B cell (primary cell): ENCODE measurements around the gene TNXB. TPM values are rescaled to one million over a fixed set of nuclear protein-coding genes. Genes with fewer than 3 reads are reported as not detected.

Source experiments
- ATAC-seq: fragments of 200-7000 bp; cut with Tn5 transposase; one replicate; pipeline ENCODE4 v1.10.0; 2021; ENCODE audit warnings: low read depth, mild to moderate bottlenecking, moderate number of reproducible peaks, moderate library complexity
- CTCF ChIA-PET: fragments of 350-600 bp; sonication (Branson Sonifier 250); formaldehyde crosslinking; loops from one replicate; lab custom pipeline; 2021; ENCODE audit warnings: antibody characterized with exemption, inconsistent platforms; lab: Charles Lee
- POLR2A ChIA-PET: fragments of 350-600 bp; sonication (Branson Sonifier 250); formaldehyde crosslinking; loops from one replicate; lab custom pipeline; 2021; ENCODE audit warnings: antibody characterized with exemption; lab: Charles Lee
- DNase-seq: peaks from one replicate; pipeline ENCODE4 v3.0.0; 2013
- H2AFZ ChIP-seq: 2 replicates; pipeline ENCODE4 v1.6.1; 2012; ENCODE audit warnings: mild to moderate bottlenecking, low read depth, low read length; ENCODE audit not compliant: insufficient read depth, poor library complexity, severe bottlenecking
- H3K27ac ChIP-seq, 2 donors: 1 replicate in 1 of 2; 2 replicates in 1 of 2; pipeline ENCODE4 v1.5.1; 2012 to 2013; ENCODE audit warnings: low read length in 2 of 2, mild to moderate bottlenecking in 2 of 2, moderate library complexity in 1 of 2
- H3K27me3 ChIP-seq, 4 experiments: fragments of 200-600 bp in 1 of 4; sonication (generic) in 1 of 4; replicated peaks in 1 of 4; 1 replicate in 2 of 4; 2 replicates in 2 of 4; pipeline versions ENCODE4 v1.6.1 to v1.7.0; 2013 to 2016; ENCODE audit warnings: low read length in 3 of 4, mild to moderate bottlenecking in 2 of 4, mixed read lengths in 1 of 4, moderate library complexity in 1 of 4; ENCODE audit not compliant: insufficient read depth in 4 of 4, control insufficient read depth in 3 of 4; ENCODE audit errors: control extremely low read depth in 1 of 4
- H3K36me3 ChIP-seq, 2 experiments: replicated peaks in 1 of 2; 1 replicate in 1 of 2; 2 replicates in 1 of 2; pipeline versions ENCODE4 v1.6.1 to v1.7.1; 2013; ENCODE audit warnings: low read length in 1 of 2; ENCODE audit not compliant: insufficient read depth in 2 of 2, control insufficient read depth in 1 of 2; ENCODE audit errors: control extremely low read depth in 1 of 2, extremely low read depth in 1 of 2
- H3K4me1 ChIP-seq, 2 donors: fragments of 200-600 bp in 1 of 2; sonication (generic) in 1 of 2; 1 replicate in 1 of 2; 2 replicates in 1 of 2; pipeline versions ENCODE4 v1.5.1 to v1.6.1; 2013 to 2017; ENCODE audit warnings: low read length in 2 of 2; ENCODE audit not compliant: control insufficient read depth in 2 of 2, insufficient read depth in 2 of 2
- H3K4me2 ChIP-seq: replicated peaks from 2 replicates; pipeline ENCODE3; 2012; ENCODE audit warnings: mild to moderate bottlenecking, low read depth, low read length; ENCODE audit not compliant: poor library complexity, severe bottlenecking
- H3K4me3 ChIP-seq, 5 experiments: fragments of 200-600 bp in 1 of 5; sonication (generic) in 1 of 5; 1 replicate in 3 of 5; 2 replicates in 2 of 5; pipeline versions ENCODE4 v1.5.1 to v1.7.0; 2011 to 2016; ENCODE audit warnings: low read length in 4 of 5, mild to moderate bottlenecking in 4 of 5, low read depth in 2 of 5, control low read depth in 1 of 5, moderate library complexity in 1 of 5; ENCODE audit not compliant: insufficient read depth in 1 of 5; ENCODE audit errors: control extremely low read depth in 1 of 5, extremely low read depth in 1 of 5
- H3K79me2 ChIP-seq: fragments of 200-600 bp; sonication (generic); one replicate; pipeline ENCODE4 v1.6.0; 2016; ENCODE audit warnings: low read length; ENCODE audit not compliant: control insufficient read depth, insufficient read depth
- H3K9ac ChIP-seq: fragments of 200-600 bp; sonication (generic); 2 replicates; pipeline ENCODE4 v1.6.1; 2017; ENCODE audit warnings: mild to moderate bottlenecking, low read length, moderate library complexity
- H3K9me3 ChIP-seq, 3 donors: one replicate each; pipeline versions ENCODE4 v1.6.1 to v1.7.1; 2013; ENCODE audit warnings: low read length in 2 of 3; ENCODE audit not compliant: control insufficient read depth in 2 of 3, insufficient read depth in 1 of 3; ENCODE audit errors: control extremely low read depth in 1 of 3
- H4K20me1 ChIP-seq: 2 replicates; pipeline ENCODE4 v1.6.0; 2012; ENCODE audit warnings: mild to moderate bottlenecking, low read length; ENCODE audit not compliant: insufficient read depth, control insufficient read depth, poor library complexity, severe bottlenecking
- H3K27ac Mint-ChIP-seq: one replicate; pipeline ENCODE4 v1.8.0; 2021; ENCODE audit warnings: mixed read lengths
- H3K27me3 Mint-ChIP-seq: one replicate; pipeline ENCODE4 v1.8.0; 2021; ENCODE audit warnings: mixed read lengths
- H3K4me1 Mint-ChIP-seq: one replicate; pipeline ENCODE4 v1.8.0; 2021; ENCODE audit warnings: mixed read lengths
- H3K4me3 Mint-ChIP-seq: one replicate; pipeline ENCODE4 v1.8.0; 2021; ENCODE audit warnings: mixed read lengths
- H3K9me3 Mint-ChIP-seq: one replicate; pipeline ENCODE4 v1.8.0; 2022; ENCODE audit warnings: mixed read lengths; ENCODE audit not compliant: insufficient read depth
- CTCF ChIP-seq: fragments of 200-600 bp; IDR thresholded peaks from one replicate; pipeline ENCODE4 v1.8.0; 2022; ENCODE audit warnings: antibody characterized with exemption, mild to moderate bottlenecking
- EZH2 ChIP-seq: IDR thresholded peaks from 2 replicates; pipeline ENCODE4 v1.6.1; 2012; ENCODE audit warnings: borderline replicate concordance, low read depth, mild to moderate bottlenecking, moderate library complexity, low read length; ENCODE audit not compliant: insufficient read depth, poor library complexity, severe bottlenecking
- WGBS: methylation state at CpG from one replicate; pipeline ENCODE4 v1.1.5; 2013; ENCODE audit warnings: missing lambda C conversion rate; ENCODE audit not compliant: insufficient coverage; 5-methylcytosine and 5-hydroxymethylcytosine counted together
- intact Hi-C: fragments of 100-400 bp; cut with micrococcal nuclease; formaldehyde crosslinking; loops from one replicate; pipeline ENCODE4 v1.10.0; 2022
- polyA plus RNA-seq: library from polyadenylated mRNA; depleted of rRNA; stranded (reverse); fragments of >200 nt; gene quantifications from 2 replicates; pipeline ENCODE4 v1.2.3, GENCODE V29; 2012
- total RNA-seq, 2 donors: library from RNA; stranded (reverse); fragments of 120-200 nt in 1 of 2; gene quantifications; 1 replicate in 1 of 2; 2 replicates in 1 of 2; pipeline versions ENCODE4 v1.2.3 to v1.2.4, GENCODE V29; 2013 to 2022

Gene TNXB
- total and polyA plus RNA-seq, 2 donors (not counting 1 experiment from before 2014, with no cell fraction given), result 1.4 to 19.0 TPM

GRCh38 chr6:32140420-32141046, 31.4 kb upstream of the TNXB start:
- no peak overlapping the region for H3K4me2 ChIP-seq
- no peaks in the 10 kb centered on the region for H3K4me1 ChIP-seq
- no peaks in the 10 kb centered on the region for H3K79me2 ChIP-seq
- Mint-ChIP-seq H3K4me1 (no peaks in the 10 kb centered on the region), H3K27me3 (peaks cover 12% of the 10 kb centered on the region), H3K4me3 (no peak overlapping the region), H3K27ac (no peak overlapping the region), H3K9me3 (no peaks in the 10 kb centered on the region)
- H3K27ac ChIP-seq, result no peak overlapping the region
- no peaks in the 10 kb centered on the region for H3K36me3 ChIP-seq
- H2AFZ ChIP-seq, result no peak overlapping the region
- ChIA-PET CTCF (interaction anchor here (0.7 kb wide), 1 partner anchor 142 kb away, joined by 3 read pairs; no protein-coding TSS in a partner anchor), POLR2A (no interaction called here)
- H3K9ac ChIP-seq, result no peak overlapping the region
- WGBS, result 100% methylated on average over 2 of the region's 5 CpGs
- peaks cover 0 to 5% (median 2%) of the 10 kb centered on the region in 4 experiments for H3K27me3 ChIP-seq
- H3K4me3 ChIP-seq, result no peak overlapping the region
- intact Hi-C loops, result no loop called here
- ATAC-seq, result no peak
- TF ChIP-seq CTCF (no peak), EZH2 (no peak)
- DNase-seq, result no peak
- H4K20me1 ChIP-seq, result no peaks in the 10 kb centered on the region
- no peaks in the 10 kb centered on the region for H3K9me3 ChIP-seq

GRCh38 chr6:32139590-32139989, 30.5 kb upstream of the TNXB start:
- TF ChIP-seq EZH2 (no peak), CTCF (no peak)
- H3K27ac ChIP-seq, result no peak overlapping the region
- Mint-ChIP-seq H3K4me3 (no peak overlapping the region), H3K9me3 (no peaks in the 10 kb centered on the region), H3K27ac (no peak overlapping the region), H3K27me3 (peaks cover 12% of the 10 kb centered on the region), H3K4me1 (no peaks in the 10 kb centered on the region)
- CTCF ChIA-PET, result interaction anchor here (0.7 kb wide), 1 partner anchor 179 kb away, joined by 3 read pairs; no protein-coding TSS in a partner anchor
- no peaks in the 10 kb centered on the region for H4K20me1 ChIP-seq
- no peak overlapping the region for H3K4me2 ChIP-seq
- no peak overlapping the region for H3K9ac ChIP-seq
- 88% methylated on average over 2 of the region's 5 CpGs for WGBS
- ATAC-seq (no peak), DNase-seq (no peak)
- no peaks in the 10 kb centered on the region for H3K79me2 ChIP-seq
- no peaks in the 10 kb centered on the region for H3K36me3 ChIP-seq
- POLR2A ChIA-PET, result no interaction called here
- H3K4me1 ChIP-seq, result no peaks in the 10 kb centered on the region
- H3K4me3 ChIP-seq, result no peak overlapping the region
- H2AFZ ChIP-seq, result no peak overlapping the region
- intact Hi-C loops, result no loop called here
- no peaks in the 10 kb centered on the region for H3K9me3 ChIP-seq
- H3K27me3 ChIP-seq, result peaks cover 0 to 5% (median 2%) of the 10 kb centered on the region in 4 experiments
